Mesothelial cell of epicardium (in vitro differentiated cells): ENCODE measurements around the gene TRAPPC12. TPM values are rescaled to one million over a fixed set of nuclear protein-coding genes. Genes with fewer than 3 reads are reported as not detected.

Source experiments
- DNase-seq, 2 experiments: peaks; one replicate each; pipeline ENCODE4 v3.0.0; 2021; ENCODE audit warnings: low spot score in 2 of 2; ENCODE audit not compliant: unreplicated experiment in 2 of 2
- H3K27ac Mint-ChIP-seq: 2 replicates; pipeline ENCODE4 v1.8.0; 2021; ENCODE audit warnings: mixed read lengths
- H3K27me3 Mint-ChIP-seq: 2 replicates; pipeline ENCODE4 v1.8.0; 2021; ENCODE audit warnings: low read depth, mixed read lengths
- H3K36me3 Mint-ChIP-seq: 2 replicates; pipeline ENCODE4 v1.8.0; 2021; ENCODE audit warnings: mixed read lengths
- H3K4me1 Mint-ChIP-seq: 2 replicates; pipeline ENCODE4 v1.8.0; 2021; ENCODE audit warnings: mixed read lengths
- H3K4me3 Mint-ChIP-seq: 2 replicates; pipeline ENCODE4 v1.8.0; 2021; ENCODE audit warnings: mild to moderate bottlenecking, moderate library complexity, mixed read lengths
- H3K9me3 Mint-ChIP-seq: 2 replicates; pipeline ENCODE4 v1.8.0; 2021; ENCODE audit warnings: mixed read lengths
- CTCF ChIP-seq: fragments of 200-600 bp; sonication (generic); IDR thresholded peaks from one replicate; pipeline ENCODE4 v1.5.0; 2021; ENCODE audit warnings: antibody characterized with exemption; ENCODE audit not compliant: unreplicated experiment
- total RNA-seq: library from RNA; stranded (reverse); gene quantifications from 3 replicates; pipeline ENCODE4 v1.2.1, GENCODE V29; 2021

TRAPPC12 gene
- total RNA-seq, 1 donor from 2014 or later = 134 TPM

- Mint-ChIP-seq H3K9me3 (no peaks in the 10 kb centered on the region), H3K27ac (no peak overlapping the region), H3K36me3 (peaks cover 17% of the 10 kb centered on the region), H3K27me3 (no peaks in the 10 kb centered on the region), H3K4me1 (no peaks in the 10 kb centered on the region), H3K4me3 (no peak overlapping the region)
- no peak for TF ChIP-seq CTCF
- no peak for DNase-seq
Measured at GRCh38 chr2:3458396-3459184, 79.1 kb downstream of the TRAPPC12 start.

DNA sequence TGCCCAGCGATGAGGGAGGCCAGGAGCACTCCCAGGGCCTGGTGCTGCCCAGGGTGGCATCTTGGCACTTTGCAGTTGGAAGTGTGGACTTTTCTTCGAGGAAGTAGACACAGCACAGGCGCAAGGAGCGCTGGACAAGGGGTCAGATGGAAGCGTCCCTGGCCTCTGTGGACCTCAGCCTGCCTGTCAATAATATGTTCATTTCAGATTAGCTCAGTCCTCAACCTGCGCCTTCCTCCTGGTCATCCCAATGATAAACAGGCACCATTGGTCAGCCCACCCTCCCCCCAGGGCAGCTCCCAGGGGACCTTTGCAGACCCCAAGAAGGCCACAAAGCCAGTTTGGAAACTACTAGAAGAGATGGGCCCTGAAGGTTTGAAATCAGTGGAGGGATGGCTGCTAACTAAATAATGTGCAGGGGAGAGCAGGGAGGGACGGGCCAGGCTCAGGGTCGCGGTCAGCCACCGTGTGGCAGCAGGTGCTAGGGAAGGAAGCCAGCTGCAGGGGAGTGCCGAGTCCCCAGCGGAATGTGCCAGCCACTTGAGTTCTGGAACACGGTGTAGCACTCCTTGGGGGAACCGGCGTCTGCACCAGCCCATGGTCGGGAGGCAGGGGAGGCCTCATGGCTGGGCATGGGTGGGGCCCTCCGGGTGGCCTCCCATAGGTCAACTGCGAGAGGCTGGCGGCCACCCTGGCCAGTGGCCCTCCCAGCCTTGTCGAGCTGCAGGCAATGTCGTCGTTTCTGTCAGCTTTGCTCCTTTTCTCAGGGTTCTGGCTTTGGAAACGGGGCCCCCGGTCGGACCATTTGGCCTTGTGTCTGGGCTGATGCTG, 79.9 kb downstream of the TRAPPC12 start:
- DNase-seq = no peak
- Mint-ChIP-seq H3K27me3 (no peaks in the 10 kb centered on the region), H3K9me3 (no peaks in the 10 kb centered on the region), H3K27ac (no peak overlapping the region), H3K36me3 (peaks cover 15% of the 10 kb centered on the region), H3K4me1 (no peaks in the 10 kb centered on the region), H3K4me3 (no peak overlapping the region)
- no peak for TF ChIP-seq CTCF

DNA sequence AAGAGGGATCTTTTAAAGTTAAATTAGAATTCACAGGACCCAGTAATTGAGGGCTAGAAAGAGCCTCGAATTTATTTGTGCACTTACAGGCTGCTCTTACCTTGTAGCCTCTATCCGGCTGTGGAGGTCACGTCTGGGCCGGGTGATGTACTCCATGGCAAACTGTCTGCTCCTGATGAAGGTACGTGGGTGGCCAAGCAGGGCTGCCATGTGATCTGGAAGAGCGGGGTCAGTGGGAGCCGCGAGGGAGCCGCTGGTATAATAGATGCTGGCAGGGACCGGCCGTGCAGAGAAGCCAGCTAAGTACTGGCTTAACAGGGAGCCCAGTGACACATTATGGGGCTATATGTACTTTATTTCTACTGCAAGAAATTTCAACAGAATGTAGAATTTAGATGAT, 80.7 kb downstream of the TRAPPC12 start:
- H3K27ac Mint-ChIP-seq = no peak overlapping the region

DNA sequence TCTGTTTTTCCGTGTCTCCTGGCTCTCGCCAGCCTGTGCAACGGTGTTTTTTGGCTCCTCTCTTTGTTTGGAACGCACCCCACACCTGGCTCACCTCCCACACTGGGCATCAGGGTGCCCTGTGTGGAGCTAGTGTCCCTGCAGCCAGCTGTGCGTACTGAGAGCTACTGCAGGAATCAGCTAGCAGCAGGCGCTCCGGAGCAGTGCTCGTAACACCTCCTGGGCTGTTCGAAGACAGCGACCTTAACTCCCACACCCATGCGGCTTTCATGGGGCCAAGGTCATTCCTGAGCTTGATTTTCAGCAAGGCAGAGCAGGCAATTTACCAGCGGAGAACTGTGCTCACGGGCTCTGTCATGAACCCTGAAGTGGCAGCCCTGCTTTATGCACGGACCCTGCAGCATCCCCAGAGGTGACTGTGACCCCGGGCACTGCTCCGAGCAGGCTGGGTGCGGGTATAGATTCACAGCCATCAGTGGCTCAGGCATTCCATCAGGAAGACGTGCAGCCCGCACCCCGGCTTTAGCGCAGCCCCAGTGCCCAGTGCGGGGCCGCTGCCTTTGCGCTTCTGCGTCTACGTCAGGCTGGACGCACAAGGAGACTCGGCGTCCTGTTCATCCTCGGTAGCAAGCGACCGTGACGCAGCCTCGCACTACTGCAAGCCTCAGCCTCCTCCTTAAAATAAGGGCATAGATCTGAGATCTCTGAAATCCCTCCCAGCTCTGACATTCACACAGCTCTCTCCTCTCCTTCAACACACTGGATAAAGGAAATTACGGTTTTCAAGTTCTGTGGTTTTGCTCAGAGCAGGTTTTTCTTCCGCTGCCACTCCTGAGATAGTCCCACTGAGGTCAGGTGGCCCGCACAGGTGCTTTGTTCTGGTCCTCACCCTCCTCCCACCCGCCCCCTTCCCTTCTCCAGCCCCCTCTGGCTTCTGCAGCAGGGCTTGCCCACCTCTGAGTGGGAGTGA, 81.6 kb downstream of the TRAPPC12 start:
- Mint-ChIP-seq H3K4me3 (no peak overlapping the region), H3K4me1 (no peaks in the 10 kb centered on the region), H3K9me3 (no peaks in the 10 kb centered on the region), H3K36me3 (peaks cover 5% of the 10 kb centered on the region), H3K27ac (no peak overlapping the region), H3K27me3 (no peaks in the 10 kb centered on the region)
- DNase-seq = no peak
- no peak for TF ChIP-seq CTCF

More for the DNA sequence above, 80.7 kb downstream of the TRAPPC12 start:
- Mint-ChIP-seq H3K27me3 (no peaks in the 10 kb centered on the region), H3K36me3 (peaks cover 15% of the 10 kb centered on the region), H3K4me1 (no peaks in the 10 kb centered on the region), H3K9me3 (no peaks in the 10 kb centered on the region), H3K4me3 (no peak overlapping the region)
- no peak for TF ChIP-seq CTCF
- DNase-seq = no peak

DNA sequence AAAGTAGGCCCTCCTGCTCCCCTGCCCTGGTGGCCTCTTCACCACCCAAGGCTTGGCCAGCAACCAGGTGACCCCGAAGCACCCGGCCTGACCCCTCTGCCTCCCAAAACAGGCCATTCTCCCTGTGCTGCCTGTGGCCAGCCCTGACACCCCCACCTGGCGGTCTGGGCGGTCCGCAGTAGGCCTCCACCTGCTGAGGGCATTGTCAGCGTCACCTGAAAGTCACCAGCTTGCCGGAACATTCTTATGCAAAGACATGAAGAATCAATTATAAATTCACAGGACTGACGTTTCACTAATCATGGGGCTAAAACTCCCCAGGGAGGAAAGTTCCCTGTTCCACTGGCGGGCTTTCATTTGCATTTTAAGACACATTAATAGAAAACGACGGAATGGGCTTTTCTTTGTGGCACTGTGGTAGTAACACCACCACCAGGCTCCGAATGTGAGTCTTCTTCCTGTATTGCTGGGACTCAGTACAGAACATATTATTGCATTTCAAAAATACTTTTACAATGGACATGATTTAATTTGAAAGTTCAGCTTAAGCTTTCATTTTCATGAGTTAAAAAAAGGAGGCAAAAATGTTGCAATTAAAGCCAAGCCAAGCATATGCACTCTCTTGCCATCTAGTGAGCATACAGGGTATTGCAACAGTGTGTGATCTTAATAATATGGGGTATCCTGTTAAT, 82.5 kb downstream of the TRAPPC12 start:
- H3K27me3 Mint-ChIP-seq = no peaks in the 10 kb centered on the region
- H3K4me3 Mint-ChIP-seq = no peak overlapping the region
- peaks cover 1% of the 10 kb centered on the region for H3K36me3 Mint-ChIP-seq
- H3K27ac Mint-ChIP-seq = peak overlapping the region; percentile 43
- no peaks in the 10 kb centered on the region for H3K9me3 Mint-ChIP-seq
- H3K4me1 Mint-ChIP-seq = no peaks in the 10 kb centered on the region
- peak; percentile 84 for TF ChIP-seq CTCF
- no peak for DNase-seq
